Cardiac muscle cell (in vitro differentiated cells and primary cell): Measurements from ENCODE around the gene CAMKMT. TPM values are rescaled to one million over a fixed set of nuclear protein-coding genes. Genes with fewer than 3 reads are reported as not detected.
A peak's percentile ranks its signal among the peaks of the same experiment; 100 is the strongest.

Experiments
- DNase-seq, 2 donors: peaks; one replicate each; pipeline versions ENCODE4 v3.0.0 to v3.0.0-alpha.2; 2010 to 2017; ENCODE audit warnings: low read depth in 1 of 2, low spot score in 1 of 2
- H3K27ac ChIP-seq: fragments of 200-600 bp; sonication (generic); 2 replicates; pipeline ENCODE4 v1.5.1; 2016
- H3K27me3 ChIP-seq: fragments of 200-600 bp; sonication (generic); 2 replicates; pipeline ENCODE4 v1.6.0; 2016; ENCODE audit warnings: control low read depth
- H3K36me3 ChIP-seq: fragments of 200-600 bp; sonication (generic); 2 replicates; pipeline ENCODE4 v1.5.1; 2016; ENCODE audit warnings: control low read depth
- H3K4me1 ChIP-seq: fragments of 200-600 bp; sonication (generic); 2 replicates; pipeline ENCODE4 v1.8.1; 2017; ENCODE audit warnings: low read depth, mild to moderate bottlenecking, mixed run types
- H3K4me3 ChIP-seq: fragments of 200-600 bp; sonication (generic); 2 replicates; pipeline ENCODE4 v1.5.1; 2016; ENCODE audit warnings: mild to moderate bottlenecking
- H3K9me3 ChIP-seq: fragments of 200-600 bp; sonication (generic); 2 replicates; pipeline ENCODE4 v1.5.1; 2017; ENCODE audit warnings: low read depth, mild to moderate bottlenecking, control low read depth
- polyA plus RNA-seq: library from polyadenylated mRNA; unstranded; fragments of >200 nt; fragmentation: Nextera tagmentation; extraction: Ambion mirVana; gene quantifications from 2 replicates; pipeline ENCODE4 v1.2.1, GENCODE V29; 2016
- total RNA-seq: library from RNA; depleted of rRNA; stranded (reverse); fragments of >200 nt; gene quantifications from 2 replicates; pipeline ENCODE4 v1.2.3, GENCODE V29; 2016
- TF ChIP-seq, protein P1 (sequence below): IDR thresholded peaks from 2 replicates; pipeline ENCODE4 v1.5.1; 2012; ENCODE audit warnings: low read depth, mild to moderate bottlenecking, low read length

The CAMKMT gene
- total and polyA plus RNA-seq, 2 experiments from 2014 or later = 16.9 to 20.6 TPM

DNA sequence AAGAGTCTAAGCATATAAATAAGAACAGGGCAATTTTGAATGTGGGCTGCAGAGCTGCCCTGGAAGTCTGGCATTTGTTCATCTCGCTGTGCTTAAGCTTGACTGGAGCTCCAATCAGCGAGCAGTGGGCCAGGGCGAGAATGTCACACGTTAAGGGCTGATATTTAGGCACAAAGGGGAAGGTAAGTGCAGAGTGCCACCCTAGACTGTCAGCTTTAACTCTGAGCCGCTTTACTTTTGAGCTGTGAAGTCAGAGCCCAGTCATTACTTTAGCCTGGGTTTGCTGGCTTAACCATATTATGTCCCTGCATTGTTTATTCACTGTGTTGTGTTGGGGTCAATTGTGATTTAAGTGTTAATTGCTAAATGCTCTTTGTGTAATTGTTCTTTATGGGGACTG lies 343.6 kb downstream of the CAMKMT start:
- H3K27me3 ChIP-seq = no peaks in the 10 kb centered on the region
- no peak for DNase-seq
- H3K27ac ChIP-seq = no peak overlapping the region
- H3K36me3 ChIP-seq = no peaks in the 10 kb centered on the region
- H3K4me1 ChIP-seq = peaks cover 16% of the 10 kb centered on the region
- no peaks in the 10 kb centered on the region for H3K9me3 ChIP-seq
- TF ChIP-seq, protein P1, sequence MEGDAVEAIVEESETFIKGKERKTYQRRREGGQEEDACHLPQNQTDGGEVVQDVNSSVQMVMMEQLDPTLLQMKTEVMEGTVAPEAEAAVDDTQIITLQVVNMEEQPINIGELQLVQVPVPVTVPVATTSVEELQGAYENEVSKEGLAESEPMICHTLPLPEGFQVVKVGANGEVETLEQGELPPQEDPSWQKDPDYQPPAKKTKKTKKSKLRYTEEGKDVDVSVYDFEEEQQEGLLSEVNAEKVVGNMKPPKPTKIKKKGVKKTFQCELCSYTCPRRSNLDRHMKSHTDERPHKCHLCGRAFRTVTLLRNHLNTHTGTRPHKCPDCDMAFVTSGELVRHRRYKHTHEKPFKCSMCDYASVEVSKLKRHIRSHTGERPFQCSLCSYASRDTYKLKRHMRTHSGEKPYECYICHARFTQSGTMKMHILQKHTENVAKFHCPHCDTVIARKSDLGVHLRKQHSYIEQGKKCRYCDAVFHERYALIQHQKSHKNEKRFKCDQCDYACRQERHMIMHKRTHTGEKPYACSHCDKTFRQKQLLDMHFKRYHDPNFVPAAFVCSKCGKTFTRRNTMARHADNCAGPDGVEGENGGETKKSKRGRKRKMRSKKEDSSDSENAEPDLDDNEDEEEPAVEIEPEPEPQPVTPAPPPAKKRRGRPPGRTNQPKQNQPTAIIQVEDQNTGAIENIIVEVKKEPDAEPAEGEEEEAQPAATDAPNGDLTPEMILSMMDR = no peak
- H3K4me3 ChIP-seq = no peak overlapping the region

DNA sequence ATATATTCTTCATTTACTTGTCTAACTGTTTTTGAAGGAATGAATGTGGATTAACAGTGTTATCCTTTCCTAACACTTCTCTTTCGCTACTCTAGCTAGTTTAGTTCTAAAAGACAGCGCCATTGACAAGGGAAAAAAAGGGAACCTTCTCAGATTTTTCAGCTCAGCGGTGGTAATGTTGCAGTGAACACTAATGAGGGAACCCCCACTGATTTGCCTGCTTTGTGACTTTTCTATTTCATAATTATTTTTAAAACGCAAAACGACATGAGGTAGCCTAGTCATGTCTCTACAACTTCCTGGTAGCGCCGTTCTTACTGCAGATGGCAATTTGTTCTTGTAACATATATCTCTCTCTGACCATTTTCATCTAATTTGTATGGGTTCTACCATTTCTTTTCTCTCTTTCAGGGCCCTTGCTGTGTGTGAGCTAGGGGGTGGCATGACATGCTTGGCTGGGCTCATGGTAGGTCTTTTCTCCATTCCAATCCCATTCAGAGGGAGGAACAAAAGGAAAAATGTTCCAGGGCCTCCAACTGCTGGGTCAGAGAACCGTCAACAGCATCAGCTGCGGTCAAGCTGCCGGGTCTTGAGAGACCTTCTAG lies 344.2 kb downstream of the CAMKMT start:
- TF ChIP-seq, protein P1 = no peak
- Histone ChIP-seq H3K27ac (no peak overlapping the region), H3K4me1 (peaks cover 16% of the 10 kb centered on the region), H3K4me3 (no peak overlapping the region), H3K36me3 (no peaks in the 10 kb centered on the region), H3K27me3 (no peaks in the 10 kb centered on the region), H3K9me3 (no peaks in the 10 kb centered on the region)
- no peak for DNase-seq

DNA sequence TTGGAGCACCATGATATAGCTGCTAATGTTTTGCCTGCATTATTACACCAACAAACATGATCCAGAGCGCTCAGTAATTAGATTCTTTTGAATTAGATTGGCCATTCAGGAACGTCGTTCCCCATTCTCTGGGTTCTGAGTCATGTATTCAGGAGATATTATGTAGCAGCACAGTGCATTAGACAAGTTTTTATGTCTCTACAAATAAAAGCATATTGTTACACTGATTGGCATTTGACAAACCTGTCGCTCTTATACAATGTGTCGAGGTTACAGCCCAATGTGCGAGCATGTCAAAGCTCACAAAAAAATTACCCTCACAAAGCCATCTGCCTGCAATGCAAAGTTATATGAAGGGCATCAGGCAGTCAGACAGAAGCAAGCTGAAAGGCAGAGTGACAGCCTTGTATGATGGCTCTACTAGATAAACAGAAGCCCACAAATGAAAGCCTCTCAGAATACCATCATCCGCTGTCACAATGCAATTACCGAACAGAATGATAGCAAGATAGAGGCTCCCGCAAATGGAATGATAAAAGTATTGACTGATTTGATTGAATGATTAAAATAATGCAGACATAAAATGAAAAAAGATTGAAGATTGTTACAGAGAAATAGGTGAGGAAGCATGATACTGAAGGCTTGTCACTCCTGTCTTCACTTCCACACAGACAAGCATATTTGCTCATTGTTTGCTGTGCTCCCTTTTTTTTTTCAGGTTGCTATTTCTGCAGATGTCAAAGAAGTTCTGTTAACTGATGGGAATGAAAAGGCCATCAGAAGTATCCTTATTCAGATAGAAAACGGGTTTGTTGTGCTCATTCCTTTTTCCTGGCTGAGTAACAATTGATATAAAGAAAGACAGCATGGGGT lies 345.2 kb downstream of the CAMKMT start:
- H3K4me1 ChIP-seq = peaks cover 16% of the 10 kb centered on the region
- TF ChIP-seq, protein P1 = no peak
- H3K27ac ChIP-seq = no peak overlapping the region
- no peaks in the 10 kb centered on the region for H3K9me3 ChIP-seq
- DNase-seq = no peak
- no peak overlapping the region for H3K4me3 ChIP-seq
- no peaks in the 10 kb centered on the region for H3K36me3 ChIP-seq
- no peaks in the 10 kb centered on the region for H3K27me3 ChIP-seq

DNA sequence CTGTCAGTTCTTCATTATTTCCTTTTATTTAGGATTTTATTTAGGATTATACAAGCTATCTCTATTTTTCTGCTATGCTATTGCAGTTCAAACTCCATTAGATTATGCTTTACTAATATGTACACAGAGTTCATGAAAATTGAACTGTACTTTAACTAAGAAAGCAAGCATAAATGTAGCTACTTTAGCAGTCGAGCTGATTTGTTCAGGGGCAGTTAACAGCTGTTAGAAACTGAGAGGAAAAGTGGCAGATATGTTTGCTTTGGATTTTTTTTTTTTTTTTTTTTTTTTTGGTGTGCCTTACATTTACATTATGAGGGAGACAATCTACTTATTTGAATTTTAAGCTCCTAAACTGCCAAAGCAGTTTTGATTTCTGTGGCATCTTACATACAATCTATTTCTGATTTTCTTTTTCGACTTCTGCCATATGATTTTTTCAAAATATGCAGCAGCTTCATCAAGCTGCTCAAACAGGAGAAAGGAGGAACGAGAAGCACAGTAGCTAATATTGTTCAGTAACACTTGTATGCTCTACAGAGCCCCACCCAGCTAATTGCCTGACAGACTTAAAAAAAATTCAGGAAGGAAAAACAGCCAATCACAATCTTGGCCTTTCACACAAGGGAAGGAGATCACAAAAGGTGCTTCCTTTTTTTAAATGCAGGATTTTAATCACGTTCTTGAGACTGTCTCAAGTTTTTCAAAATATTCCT lies 346.4 kb downstream of the CAMKMT start:
- Histone ChIP-seq H3K4me1 (peaks cover 16% of the 10 kb centered on the region), H3K27me3 (no peaks in the 10 kb centered on the region), H3K27ac (no peak overlapping the region), H3K9me3 (no peaks in the 10 kb centered on the region), H3K4me3 (no peak overlapping the region), H3K36me3 (no peaks in the 10 kb centered on the region)
- DNase-seq = peak in 1 of 2 donors; percentile 23
- TF ChIP-seq, protein P1 = no peak

DNA sequence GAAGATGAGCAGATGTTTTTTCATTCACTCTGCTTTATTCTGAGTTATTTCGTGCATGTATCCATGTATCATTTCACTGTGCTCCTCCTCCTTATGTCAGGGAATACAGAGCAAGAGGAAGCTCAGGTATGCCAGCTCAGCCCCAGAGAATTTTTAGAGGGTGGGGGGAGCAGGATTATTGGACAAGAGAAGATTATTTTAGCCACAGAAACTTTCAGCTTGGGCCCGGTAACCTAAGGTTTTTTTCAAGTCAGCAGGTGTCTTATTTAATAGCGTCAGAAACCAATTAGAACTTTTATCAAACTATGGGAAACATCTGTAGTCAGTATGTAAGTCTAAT lies 346.9 kb downstream of the CAMKMT start:
- H3K36me3 ChIP-seq = no peaks in the 10 kb centered on the region
- DNase-seq = no peak
- H3K27me3 ChIP-seq = no peaks in the 10 kb centered on the region
- H3K9me3 ChIP-seq = no peaks in the 10 kb centered on the region
- H3K4me1 ChIP-seq = peaks cover 16% of the 10 kb centered on the region
- TF ChIP-seq, protein P1 = no peak
- H3K4me3 ChIP-seq = no peak overlapping the region
- no peak overlapping the region for H3K27ac ChIP-seq
